ENCODE data around the gene KRT9. TPM values are rescaled to one million over a fixed set of nuclear protein-coding genes. Genes with fewer than 3 reads are reported as not detected.
"Not testable (repeated sequence)": the region's sequence is repeated elsewhere in the genome, so short reads cannot be mapped to it uniquely, and the experiment has no call there.

Gene KRT9
- total and polyA plus RNA-seq, 7 experiments from 2014 or later = not detected

DNA sequence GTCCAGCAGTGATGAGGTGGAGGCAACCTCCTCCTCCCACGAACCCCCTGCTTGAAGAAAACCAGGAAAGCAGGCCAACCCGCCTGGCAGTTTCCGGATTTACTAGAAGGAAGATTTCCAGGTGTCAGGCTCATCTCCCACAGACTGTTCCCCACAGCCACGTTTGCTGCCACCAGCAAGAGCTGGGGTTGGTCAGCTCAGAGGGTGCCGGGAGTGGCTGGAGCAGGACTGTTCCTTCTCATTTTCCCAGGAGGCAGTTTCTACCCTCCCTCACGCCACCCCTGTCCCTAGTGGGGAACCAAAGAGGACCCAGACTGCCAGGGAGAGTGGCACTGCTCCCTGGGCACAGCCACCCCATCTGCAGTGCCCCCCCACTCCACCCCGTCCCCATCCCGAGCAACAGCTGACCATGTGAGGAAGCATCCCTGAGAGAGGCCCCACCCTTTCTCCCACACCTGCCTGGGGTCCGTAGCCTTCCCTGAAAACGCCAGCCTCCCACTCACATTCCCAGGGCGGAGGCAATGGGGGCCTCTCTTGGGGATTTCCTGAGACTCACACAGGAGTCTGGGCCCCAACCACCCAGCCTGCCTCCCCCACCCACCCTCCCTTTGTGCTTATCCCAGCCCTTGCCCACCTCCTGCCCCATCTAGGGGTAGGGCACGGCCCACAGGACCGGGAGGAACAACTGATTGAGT lies 46.6 kb upstream of the KRT9 start:
- Histone ChIP-seq H3K27ac (ENCODE audit: low read depth, low read length) (no peak overlapping the region), H3K36me3 (ENCODE audit: control insufficient read depth in 2 of 3, insufficient read depth in 3 of 3, low read length in 3 of 3) (no peaks in the 10 kb centered on the region), H3K4me1 (ENCODE audit: control insufficient read depth in 2 of 2, insufficient read depth in 2 of 2, low read length in 2 of 2) (no peaks in the 10 kb centered on the region), H3K27me3 (ENCODE audit: control insufficient read depth in 2 of 2, insufficient read depth in 2 of 2, low read length in 2 of 2) (no peaks in the 10 kb centered on the region), H3K9me3 (ENCODE audit: control insufficient read depth in 2 of 3, low read length in 3 of 3) (no peaks in the 10 kb centered on the region), H3K4me3 (ENCODE audit: low read length) (no peak overlapping the region)
- no peaks in the 10 kb centered on the region for H3K36me3 Mint-ChIP-seq
- H3K27me3 Mint-ChIP-seq = peaks cover 0 to 3% (median 0%) of the 10 kb centered on the region in 5 donors
- H3K4me1 Mint-ChIP-seq = no peaks in the 10 kb centered on the region
- no peak for DNase-seq
- no peak overlapping the region for H3K4me3 Mint-ChIP-seq
- no peaks in the 10 kb centered on the region for H3K9me3 Mint-ChIP-seq
- ATAC-seq = no peak
- ChIA-PET POLR2A (no interaction called here), CTCF (no interaction called here)
- intact Hi-C loops (cut with micrococcal nuclease) = no loop called here
- no peak overlapping the region for H3K27ac Mint-ChIP-seq

DNA sequence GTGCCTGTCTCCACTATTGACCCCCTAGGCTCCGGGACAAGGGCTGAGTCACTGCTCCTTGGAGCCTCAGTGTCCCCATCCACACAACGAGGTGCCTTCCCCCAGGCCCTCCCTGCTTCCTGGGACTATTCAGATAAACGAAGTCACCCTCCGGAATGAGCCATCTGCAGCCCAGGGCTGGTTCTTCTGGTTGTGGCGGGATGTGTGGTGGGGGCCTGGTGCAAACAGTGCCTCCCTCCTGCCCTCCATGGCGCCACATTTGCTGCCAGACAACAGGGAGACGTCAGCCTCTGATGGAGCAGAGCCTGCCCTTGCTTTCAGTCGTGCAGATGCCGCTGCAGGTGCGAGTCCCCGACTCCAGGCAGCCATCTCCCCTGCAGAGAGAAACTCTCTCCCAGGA lies 45.8 kb upstream of the KRT9 start:
- Mint-ChIP-seq H3K4me1 (no peaks in the 10 kb centered on the region), H3K27me3 (peaks cover 0 to 5% (median 0%) of the 10 kb centered on the region in 5 donors), H3K4me3 (no peak overlapping the region), H3K36me3 (no peaks in the 10 kb centered on the region), H3K27ac (no peak overlapping the region), H3K9me3 (no peaks in the 10 kb centered on the region)
- ATAC-seq = no peak
- Histone ChIP-seq H3K27me3 (ENCODE audit: control insufficient read depth in 2 of 2, insufficient read depth in 2 of 2, low read length in 2 of 2) (no peaks in the 10 kb centered on the region), H3K4me1 (ENCODE audit: control insufficient read depth in 2 of 2, insufficient read depth in 2 of 2, low read length in 2 of 2) (no peaks in the 10 kb centered on the region), H3K9me3 (ENCODE audit: control insufficient read depth in 2 of 3, low read length in 3 of 3) (no peaks in the 10 kb centered on the region), H3K4me3 (ENCODE audit: low read length) (no peak overlapping the region), H3K36me3 (ENCODE audit: control insufficient read depth in 2 of 3, insufficient read depth in 3 of 3, low read length in 3 of 3) (no peaks in the 10 kb centered on the region), H3K27ac (ENCODE audit: low read depth, low read length) (no peak overlapping the region)
- intact Hi-C loops (cut with micrococcal nuclease) = no loop called here
- POLR2A ChIA-PET = no interaction called here
- CTCF ChIA-PET = no interaction called here
- no peak for DNase-seq

DNA sequence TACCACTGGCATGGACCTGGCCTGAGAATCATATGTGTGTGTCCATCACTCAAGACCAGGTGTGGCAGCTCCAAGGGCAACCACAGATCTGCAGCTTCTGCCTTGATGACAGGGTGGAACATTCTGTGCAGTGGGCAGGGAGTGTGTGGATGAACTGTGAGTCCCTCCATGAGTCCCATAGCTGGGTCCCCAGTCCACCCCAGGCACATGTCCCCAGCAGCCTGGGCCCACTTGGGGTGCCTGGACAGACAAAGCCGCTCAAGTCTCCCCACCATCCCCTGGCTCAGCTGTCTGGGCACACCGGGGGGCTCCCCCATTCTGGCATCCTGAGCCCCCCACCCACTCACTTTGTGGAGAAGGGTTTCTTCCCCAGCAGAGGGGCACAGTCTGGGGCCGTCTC lies 45.3 kb upstream of the KRT9 start:
- Histone ChIP-seq H3K9me3 (ENCODE audit: control insufficient read depth in 2 of 3, low read length in 3 of 3) (no peaks in the 10 kb centered on the region), H3K27ac (ENCODE audit: low read depth, low read length) (no peak overlapping the region), H3K27me3 (ENCODE audit: control insufficient read depth in 2 of 2, insufficient read depth in 2 of 2, low read length in 2 of 2) (no peaks in the 10 kb centered on the region), H3K4me3 (ENCODE audit: low read length) (no peak overlapping the region), H3K4me1 (ENCODE audit: control insufficient read depth in 2 of 2, insufficient read depth in 2 of 2, low read length in 2 of 2) (no peaks in the 10 kb centered on the region), H3K36me3 (ENCODE audit: control insufficient read depth in 2 of 3, insufficient read depth in 3 of 3, low read length in 3 of 3) (no peaks in the 10 kb centered on the region)
- Mint-ChIP-seq H3K36me3 (no peaks in the 10 kb centered on the region), H3K4me1 (no peaks in the 10 kb centered on the region), H3K27ac (no peak overlapping the region), H3K27me3 (peaks cover 0 to 9% (median 0%) of the 10 kb centered on the region in 5 donors), H3K4me3 (no peak overlapping the region), H3K9me3 (no peaks in the 10 kb centered on the region)
- CTCF ChIA-PET = no interaction called here
- intact Hi-C loops (cut with micrococcal nuclease) = no loop called here
- POLR2A ChIA-PET = no interaction called here
- DNase-seq (no peak), ATAC-seq (no peak)

- H3K27ac Mint-ChIP-seq = not testable (repeated sequence)
These were observed 44.6 kb upstream of the KRT9 start for GRCh38 chr17:41616486-41616885.

GRCh38 chr17:41615454-41615853 lies 43.6 kb upstream of the KRT9 start:
- H3K4me3 Mint-ChIP-seq = no peak overlapping the region
- no peaks in the 10 kb centered on the region for H3K27me3 ChIP-seq (ENCODE audit: control insufficient read depth in 2 of 2, insufficient read depth in 2 of 2, low read length in 2 of 2)
- peaks cover 0 to 10% (median 0%) of the 10 kb centered on the region in 5 donors for H3K27me3 Mint-ChIP-seq
- ChIA-PET POLR2A (no interaction called here), CTCF (no interaction called here)
- no peaks in the 10 kb centered on the region for H3K36me3 ChIP-seq (ENCODE audit: control insufficient read depth in 2 of 3, insufficient read depth in 3 of 3, low read length in 3 of 3)
- no peaks in the 10 kb centered on the region for H3K9me3 ChIP-seq (ENCODE audit: control insufficient read depth in 2 of 3, low read length in 3 of 3)
- no peak overlapping the region for H3K27ac ChIP-seq (ENCODE audit: low read depth, low read length)
- ATAC-seq (no peak), DNase-seq (no peak)
- intact Hi-C loops (cut with micrococcal nuclease) = no loop called here
- no peaks in the 10 kb centered on the region for H3K4me1 ChIP-seq (ENCODE audit: control insufficient read depth in 2 of 2, insufficient read depth in 2 of 2, low read length in 2 of 2)
- H3K9me3 Mint-ChIP-seq = no peaks in the 10 kb centered on the region
- H3K27ac Mint-ChIP-seq = no peak overlapping the region
- H3K4me1 Mint-ChIP-seq = no peaks in the 10 kb centered on the region
- no peaks in the 10 kb centered on the region for H3K36me3 Mint-ChIP-seq
- H3K4me3 ChIP-seq (ENCODE audit: low read length) = no peak overlapping the region

More at GRCh38 chr17:41616486-41616885, 44.6 kb upstream of the KRT9 start:
- H3K4me1 ChIP-seq (ENCODE audit: control insufficient read depth in 2 of 2, insufficient read depth in 2 of 2, low read length in 2 of 2); ATAC-seq; CTCF ChIA-PET; H3K27me3 ChIP-seq (ENCODE audit: control insufficient read depth in 2 of 2, insufficient read depth in 2 of 2, low read length in 2 of 2); H3K36me3 ChIP-seq (ENCODE audit: control insufficient read depth in 2 of 3, insufficient read depth in 3 of 3, low read length in 3 of 3); H3K9me3 Mint-ChIP-seq; POLR2A ChIA-PET; H3K9me3 ChIP-seq (ENCODE audit: control insufficient read depth in 2 of 3, low read length in 3 of 3); H3K4me3 Mint-ChIP-seq; intact Hi-C loops (cut with micrococcal nuclease); H3K36me3 Mint-ChIP-seq; DNase-seq; H3K4me3 ChIP-seq (ENCODE audit: low read length); H3K4me1 Mint-ChIP-seq; H3K27ac ChIP-seq (ENCODE audit: low read depth, low read length): not testable (repeated sequence)
- H3K27me3 Mint-ChIP-seq = peaks cover 0 to 10% (median 0%) of the 10 kb centered on the region in 5 donors

DNA sequence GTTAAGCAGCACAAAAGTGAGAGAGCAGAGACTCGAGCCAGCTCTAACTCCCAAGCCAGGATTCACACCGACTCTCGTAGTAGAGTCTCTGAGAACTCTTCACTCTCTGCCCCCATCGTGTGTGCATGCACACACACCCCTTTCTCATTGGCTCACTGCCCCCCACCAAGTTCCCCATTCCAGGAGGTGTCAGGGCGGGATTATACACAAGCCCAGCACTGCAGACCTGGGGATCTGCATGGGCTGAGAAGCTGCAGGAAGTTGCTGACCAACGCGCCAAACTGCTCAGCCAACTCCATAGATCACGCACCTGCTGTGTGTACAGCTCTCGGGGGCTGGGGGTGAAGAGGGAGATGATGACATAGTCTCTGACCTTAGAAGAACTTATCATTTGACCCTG lies 42.9 kb upstream of the KRT9 start:
- H3K4me3 ChIP-seq (ENCODE audit: low read length); H3K4me3 Mint-ChIP-seq; H3K4me1 Mint-ChIP-seq; H3K27ac ChIP-seq (ENCODE audit: low read depth, low read length); H3K36me3 ChIP-seq (ENCODE audit: control insufficient read depth in 2 of 3, insufficient read depth in 3 of 3, low read length in 3 of 3); H3K27ac Mint-ChIP-seq; CTCF ChIA-PET; H3K4me1 ChIP-seq (ENCODE audit: control insufficient read depth in 2 of 2, insufficient read depth in 2 of 2, low read length in 2 of 2); H3K9me3 Mint-ChIP-seq; H3K9me3 ChIP-seq (ENCODE audit: control insufficient read depth in 2 of 3, low read length in 3 of 3); DNase-seq; POLR2A ChIA-PET; ATAC-seq; intact Hi-C loops (cut with micrococcal nuclease); H3K27me3 ChIP-seq (ENCODE audit: control insufficient read depth in 2 of 2, insufficient read depth in 2 of 2, low read length in 2 of 2); H3K36me3 Mint-ChIP-seq: not testable (repeated sequence)
- H3K27me3 Mint-ChIP-seq = peaks cover 0 to 13% (median 2%) of the 10 kb centered on the region in 5 donors

GRCh38 chr17:41614098-41614497 lies 42.2 kb upstream of the KRT9 start:
- intact Hi-C loops (cut with micrococcal nuclease) = no loop called here
- Mint-ChIP-seq H3K4me1 (peaks cover 0 to 2% (median 0%) of the 10 kb centered on the region in 7 donors), H3K4me3 (no peak overlapping the region), H3K27ac (no peak overlapping the region), H3K36me3 (no peaks in the 10 kb centered on the region), H3K27me3 (peaks cover 5 to 16% (median 5%) of the 10 kb centered on the region in 5 donors), H3K9me3 (peaks cover 0 to 1% (median 0%) of the 10 kb centered on the region in 11 donors)
- no peaks in the 10 kb centered on the region for H3K27me3 ChIP-seq (ENCODE audit: control insufficient read depth in 2 of 2, insufficient read depth in 2 of 2, low read length in 2 of 2)
- ChIA-PET CTCF (no interaction called here), POLR2A (no interaction called here)
- H3K27ac ChIP-seq (ENCODE audit: low read depth, low read length) = no peak overlapping the region
- H3K4me3 ChIP-seq (ENCODE audit: low read length) = no peak overlapping the region
- no peaks in the 10 kb centered on the region for H3K36me3 ChIP-seq (ENCODE audit: control insufficient read depth in 2 of 3, insufficient read depth in 3 of 3, low read length in 3 of 3)
- no peaks in the 10 kb centered on the region for H3K9me3 ChIP-seq (ENCODE audit: control insufficient read depth in 2 of 3, low read length in 3 of 3)
- DNase-seq (no peak), ATAC-seq (no peak)
- H3K4me1 ChIP-seq (ENCODE audit: control insufficient read depth in 2 of 2, insufficient read depth in 2 of 2, low read length in 2 of 2) = no peaks in the 10 kb centered on the region
